ENCODE results near the gene CNKSR3. TPM values are rescaled to one million over a fixed set of nuclear protein-coding genes. Genes with fewer than 3 reads are reported as not detected.
A peak's percentile ranks its signal among the peaks of the same experiment; 100 is the strongest.

CNKSR3 gene
- total RNA-seq, 6 experiments from 2014 or later: 19.8 to 43.4 (median 26.9) TPM

GRCh38 chr6:154496793-154497517 lies 13.5 kb downstream of the CNKSR3 start:
- intact Hi-C loops (cut with DNase I): no loop called here
- Histone ChIP-seq H3K4me3 (no peak overlapping the region), H3K27me3 (no peaks in the 10 kb centered on the region), H3K27ac (no peak overlapping the region), H3K36me3 (no peaks in the 10 kb centered on the region), H3K9me3 (no peaks in the 10 kb centered on the region), H3K4me1 (peaks cover 0 to 35% (median 8%) of the 10 kb centered on the region in 4 donors)
- 92% methylated on average over 14 of the region's 16 CpGs for WGBS (ENCODE audit: insufficient coverage, low coverage, low lambda C conversion rate, missing lambda C conversion rate)
- TF ChIP-seq CTCF (IDR thresholded peaks at IDR 0.05): no peak
- TF ChIP-seq POLR2A (IDR thresholded peaks at IDR 0.05): no peak
- ATAC-seq (no peak), DNase-seq (no peak)

GRCh38 chr6:154496186-154496585 lies 14.3 kb downstream of the CNKSR3 start:
- no peaks in the 10 kb centered on the region for H3K9me3 ChIP-seq
- 59% methylated on average over 4 of the region's 4 CpGs for WGBS (ENCODE audit: insufficient coverage, low coverage, low lambda C conversion rate, missing lambda C conversion rate)
- H3K4me3 ChIP-seq: no peak overlapping the region
- intact Hi-C loops (cut with DNase I): no loop called here
- no peak for ATAC-seq
- H3K4me1 ChIP-seq: peaks cover 0 to 40% (median 11%) of the 10 kb centered on the region in 4 donors
- TF ChIP-seq CTCF (IDR thresholded peaks at IDR 0.05) (no peak), POLR2A (IDR thresholded peaks at IDR 0.05) (no peak)
- no peak for DNase-seq
- H3K27me3 ChIP-seq: no peaks in the 10 kb centered on the region
- no peak overlapping the region for H3K27ac ChIP-seq
- H3K36me3 ChIP-seq: no peaks in the 10 kb centered on the region

- Histone ChIP-seq H3K4me3 (no peak overlapping the region), H3K27me3 (no peaks in the 10 kb centered on the region), H3K4me1 (peaks cover 0 to 35% (median 12%) of the 10 kb centered on the region in 4 donors), H3K36me3 (no peaks in the 10 kb centered on the region), H3K9me3 (no peaks in the 10 kb centered on the region), H3K27ac (no peak overlapping the region)
- WGBS (ENCODE audit: insufficient coverage, low coverage, low lambda C conversion rate, missing lambda C conversion rate): 83% methylated on average over 5 of the region's 5 CpGs
- DNase-seq: no peak
- ATAC-seq: no peak
- TF ChIP-seq POLR2A (IDR thresholded peaks at IDR 0.05) (no peak), CTCF (IDR thresholded peaks at IDR 0.05) (no peak)
- intact Hi-C loops (cut with DNase I): no loop called here
Observed at GRCh38 chr6:154494592-154495311, 15.7 kb downstream of the CNKSR3 start.

GRCh38 chr6:154491567-154492470 lies 18.7 kb downstream of the CNKSR3 start:
- WGBS (ENCODE audit: insufficient coverage, low coverage, low lambda C conversion rate, missing lambda C conversion rate): 64% methylated on average over 5 of the region's 5 CpGs
- H3K27ac ChIP-seq: peak overlapping the region; percentile 36 to 61 (median 39)
- H3K9me3 ChIP-seq: no peaks in the 10 kb centered on the region
- intact Hi-C loops (cut with DNase I): no loop called here
- peak; percentile 63 to 76 (median 66) for ATAC-seq
- no peak overlapping the region for H3K4me3 ChIP-seq
- no peak for TF ChIP-seq POLR2A (IDR thresholded peaks at IDR 0.05)
- no peak for TF ChIP-seq CTCF (IDR thresholded peaks at IDR 0.05)
- no peaks in the 10 kb centered on the region for H3K27me3 ChIP-seq
- H3K36me3 ChIP-seq: no peaks in the 10 kb centered on the region
- no peak for DNase-seq
- peaks cover 0 to 55% (median 22%) of the 10 kb centered on the region in 4 donors for H3K4me1 ChIP-seq

Data from right lobe of liver (tissue), 6 donors.